Loucy (cell line): ENCODE measurements around the gene FOXRED2.

Source experiments
- EZH2phosphoT487 ChIP-seq: fragments of 200-600 bp; IDR thresholded peaks from 2 replicates; pipeline ENCODE4 v1.6.1; 2018; ENCODE audit warnings: antibody characterized with exemption, mild to moderate bottlenecking, moderate library complexity, borderline replicate concordance
- TF ChIP-seq, protein P1 (sequence below): fragments of 200-600 bp; sonication (generic); conservative IDR thresholded peaks from 2 replicates; pipeline ENCODE4 v1.5.1; 2014; ENCODE audit warnings: mild to moderate bottlenecking, antibody characterized with exemption, low read length

- no peak for TF ChIP-seq EZH2phosphoT487
- TF ChIP-seq, protein P1, sequence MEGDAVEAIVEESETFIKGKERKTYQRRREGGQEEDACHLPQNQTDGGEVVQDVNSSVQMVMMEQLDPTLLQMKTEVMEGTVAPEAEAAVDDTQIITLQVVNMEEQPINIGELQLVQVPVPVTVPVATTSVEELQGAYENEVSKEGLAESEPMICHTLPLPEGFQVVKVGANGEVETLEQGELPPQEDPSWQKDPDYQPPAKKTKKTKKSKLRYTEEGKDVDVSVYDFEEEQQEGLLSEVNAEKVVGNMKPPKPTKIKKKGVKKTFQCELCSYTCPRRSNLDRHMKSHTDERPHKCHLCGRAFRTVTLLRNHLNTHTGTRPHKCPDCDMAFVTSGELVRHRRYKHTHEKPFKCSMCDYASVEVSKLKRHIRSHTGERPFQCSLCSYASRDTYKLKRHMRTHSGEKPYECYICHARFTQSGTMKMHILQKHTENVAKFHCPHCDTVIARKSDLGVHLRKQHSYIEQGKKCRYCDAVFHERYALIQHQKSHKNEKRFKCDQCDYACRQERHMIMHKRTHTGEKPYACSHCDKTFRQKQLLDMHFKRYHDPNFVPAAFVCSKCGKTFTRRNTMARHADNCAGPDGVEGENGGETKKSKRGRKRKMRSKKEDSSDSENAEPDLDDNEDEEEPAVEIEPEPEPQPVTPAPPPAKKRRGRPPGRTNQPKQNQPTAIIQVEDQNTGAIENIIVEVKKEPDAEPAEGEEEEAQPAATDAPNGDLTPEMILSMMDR: no peak
These were observed 25.3 kb downstream of the FOXRED2 start, which contains the start of gene TXN2 for GRCh38 chr22:36481393-36482168.
